ENCODE data around the gene NME4.

Gene NME4

DNA sequence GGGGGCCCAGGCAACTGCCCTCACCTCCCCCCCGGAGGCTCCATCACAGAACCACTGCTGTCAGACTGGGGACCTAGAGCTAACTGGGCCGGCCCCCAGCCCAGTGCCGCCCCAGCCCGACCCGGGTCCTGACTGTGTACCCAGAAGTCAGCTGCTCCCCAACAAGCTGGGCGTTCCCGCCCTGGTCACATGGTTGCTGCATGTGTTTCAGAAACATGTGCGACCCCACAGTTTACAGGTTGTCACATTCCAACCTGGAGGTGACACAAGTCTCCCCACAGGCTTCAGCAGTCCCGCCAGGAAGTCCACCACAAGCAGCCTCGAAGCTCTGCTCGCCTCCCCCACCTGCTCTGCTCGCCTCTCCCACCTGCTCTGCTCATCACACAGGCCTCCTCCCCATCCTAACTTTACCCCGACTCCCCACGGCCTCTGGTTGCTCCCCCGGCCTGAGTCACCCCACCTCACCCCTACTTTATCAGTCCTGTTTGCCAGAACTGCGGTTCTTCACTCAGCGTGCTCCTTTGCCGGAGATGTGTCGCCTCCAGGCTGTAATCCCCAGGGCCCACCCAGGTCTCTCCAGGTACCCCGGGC lies 27.6 kb upstream of the NME4 start:
- H3K4me3 ChIP-seq (ENCODE audit: low read length), result peak overlapping the region; percentile 55; the same call in 1 of the 2 replicates
- no peak for TF ChIP-seq ZNF274 (IDR thresholded peaks at IDR 0.05; ENCODE audit: low read depth, low read length)

DNA sequence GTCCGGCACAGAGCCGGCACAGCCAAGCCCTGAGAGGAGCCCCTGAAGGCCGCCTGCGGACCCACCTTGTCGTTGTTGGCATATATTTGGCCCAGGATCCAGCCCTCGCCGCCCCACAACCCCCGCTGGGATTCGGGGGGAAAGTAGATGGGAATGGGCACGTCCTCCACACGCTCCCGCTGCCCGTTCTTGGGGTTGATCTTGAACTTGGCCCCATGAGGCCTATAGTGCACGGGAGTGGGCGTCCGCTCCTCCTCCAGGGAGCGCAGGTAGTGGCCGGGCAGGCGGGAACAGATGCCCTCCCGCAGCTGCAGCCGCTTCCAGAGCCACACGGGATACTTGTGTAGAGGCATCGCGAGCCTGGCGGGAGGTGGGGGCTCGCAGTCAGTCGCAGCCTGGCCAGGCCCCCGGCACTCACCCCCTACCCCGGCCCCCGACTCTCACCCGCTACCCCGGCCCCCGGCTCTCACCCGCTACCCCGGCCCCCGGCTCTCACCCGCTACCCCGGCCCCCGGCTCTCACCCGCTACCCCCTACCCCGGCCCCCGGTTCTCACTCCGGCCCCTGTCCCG lies 27.0 kb upstream of the NME4 start:
- peak overlapping the region; percentile 55; the same call in 1 of the 2 replicates for H3K4me3 ChIP-seq (ENCODE audit: low read length)
- no peak for TF ChIP-seq ZNF274 (IDR thresholded peaks at IDR 0.05; ENCODE audit: low read depth, low read length)

- H3K4me3 ChIP-seq (ENCODE audit: low read length), result peak within 1 kb of the TSS; percentile 55; the same call in 1 of the 2 replicates
- no peak for TF ChIP-seq ZNF274 (IDR thresholded peaks at IDR 0.05; ENCODE audit: low read depth, low read length)
Observed at GRCh38 chr16:370443-370842, 26.6 kb upstream of the NME4 start, which contains the start of gene MRPL28. Gene MRPL28 (minus strand): TSS chr16:370538. CDS start chr16:370218, 320 bp downstream.

DNA sequence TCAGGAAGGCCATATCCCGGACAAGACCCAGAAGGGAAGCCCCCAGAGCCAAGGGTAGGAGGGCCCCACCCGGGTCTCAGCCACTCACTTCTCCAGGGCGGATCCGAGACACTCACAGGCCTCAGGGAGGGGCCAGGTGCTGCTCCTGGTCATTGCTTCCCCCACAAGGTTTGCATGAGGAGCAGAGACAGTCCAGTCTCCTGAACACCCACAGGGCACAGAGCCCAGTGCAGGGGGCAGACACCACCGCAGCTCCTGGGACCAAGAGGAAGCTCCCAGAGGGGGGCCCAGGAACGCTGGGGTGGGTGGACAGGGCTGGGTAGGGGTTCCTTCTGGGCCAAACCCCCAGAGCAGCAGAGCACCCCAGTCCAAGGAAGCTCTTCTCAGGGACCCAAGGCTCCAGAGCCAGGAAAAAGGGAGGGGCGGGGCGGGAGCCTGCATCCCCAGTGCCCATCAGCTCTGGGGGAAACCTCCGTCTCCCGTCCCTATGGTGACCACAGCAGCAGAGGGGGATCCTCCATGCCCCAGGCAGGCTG lies 26.0 kb upstream of the NME4 start:
- H3K4me3 ChIP-seq (ENCODE audit: low read length), result no peak overlapping the region
- no peak for TF ChIP-seq ZNF274 (IDR thresholded peaks at IDR 0.05; ENCODE audit: low read depth, low read length)

DNA sequence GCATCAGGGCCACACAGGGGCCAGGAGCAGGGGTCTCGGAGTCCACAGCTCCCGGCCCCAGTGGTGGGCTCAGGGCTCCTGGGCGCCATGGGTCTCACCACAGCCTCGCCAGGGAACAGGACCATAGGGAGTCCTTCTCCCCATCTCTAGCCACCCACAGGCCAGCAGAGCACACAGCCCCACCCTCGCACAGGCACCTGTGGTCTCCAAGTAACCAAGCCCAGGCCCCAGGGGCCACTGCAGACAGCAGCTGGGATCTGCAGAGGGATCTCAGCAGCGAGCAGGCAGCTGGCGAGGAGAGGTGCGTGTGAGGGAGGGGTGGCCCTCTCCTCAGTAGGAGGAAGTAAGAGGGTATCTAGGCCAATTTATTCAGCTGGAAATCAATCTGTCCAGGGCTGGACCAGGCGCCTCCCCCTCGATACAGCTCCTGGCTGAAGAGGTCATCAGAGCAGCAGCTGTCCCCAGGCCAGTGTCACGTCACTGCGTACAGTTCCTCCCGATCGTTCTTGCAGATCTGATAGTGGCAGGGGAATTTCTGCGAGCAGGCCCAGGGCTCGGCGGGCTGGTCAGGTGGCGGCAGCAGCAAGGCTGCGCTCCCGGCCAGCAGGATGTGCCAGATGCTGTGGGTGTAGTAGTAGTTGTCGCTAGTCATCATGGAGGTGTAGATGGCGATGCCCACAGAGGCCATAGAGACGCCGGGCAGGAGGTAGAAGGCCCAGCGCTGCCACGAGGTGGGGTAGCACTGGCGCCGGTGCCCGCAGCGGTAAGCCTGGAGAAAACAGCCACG lies 25.3 kb upstream of the NME4 start:
- no peak overlapping the region for H3K4me3 ChIP-seq (ENCODE audit: low read length)
- no peak for TF ChIP-seq ZNF274 (IDR thresholded peaks at IDR 0.05; ENCODE audit: low read depth, low read length)

GRCh38 chr16:372302-372983 lies 24.6 kb upstream of the NME4 start:
- no peak for TF ChIP-seq ZNF274 (IDR thresholded peaks at IDR 0.05; ENCODE audit: low read depth, low read length)
- H3K4me3 ChIP-seq (ENCODE audit: low read length), result no peak overlapping the region

DNA sequence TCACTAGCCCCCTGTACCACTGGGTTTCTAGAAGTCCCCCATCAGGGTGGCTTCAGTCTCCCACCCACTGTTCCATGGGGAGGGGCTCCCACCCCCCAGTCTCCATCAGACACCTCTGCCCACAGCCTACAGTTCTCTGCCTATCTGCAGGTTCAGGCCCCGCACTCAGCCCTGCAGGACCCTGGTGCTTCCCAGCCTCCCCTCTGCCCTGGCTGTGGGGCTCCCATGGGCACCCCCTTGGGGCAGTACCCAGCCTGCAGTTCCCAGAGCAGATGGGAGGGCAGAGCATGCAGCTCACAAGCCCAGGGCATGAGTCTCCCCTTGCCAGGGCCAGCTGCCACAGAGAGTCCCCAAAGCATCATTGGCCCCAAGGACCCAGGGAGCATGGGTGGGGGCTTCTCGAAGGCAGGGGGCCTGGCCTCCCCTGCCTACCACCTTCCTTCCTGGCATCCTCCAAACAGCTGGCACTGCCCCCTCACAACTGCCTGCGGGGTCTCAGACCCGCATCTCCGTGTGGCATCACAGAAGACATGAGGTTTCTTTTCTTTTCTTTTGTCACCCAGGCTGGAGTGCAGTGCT lies 23.9 kb upstream of the NME4 start:
- no peak overlapping the region for H3K4me3 ChIP-seq (ENCODE audit: low read length)
- TF ChIP-seq ZNF274 (IDR thresholded peaks at IDR 0.05; ENCODE audit: low read depth, low read length), result no peak

- TF ChIP-seq ZNF274 (IDR thresholded peaks at IDR 0.05; ENCODE audit: low read depth, low read length), result no peak
- H3K4me3 ChIP-seq (ENCODE audit: low read length), result no peak overlapping the region
Observed at GRCh38 chr16:373848-374615, 23.0 kb upstream of the NME4 start.

DNA sequence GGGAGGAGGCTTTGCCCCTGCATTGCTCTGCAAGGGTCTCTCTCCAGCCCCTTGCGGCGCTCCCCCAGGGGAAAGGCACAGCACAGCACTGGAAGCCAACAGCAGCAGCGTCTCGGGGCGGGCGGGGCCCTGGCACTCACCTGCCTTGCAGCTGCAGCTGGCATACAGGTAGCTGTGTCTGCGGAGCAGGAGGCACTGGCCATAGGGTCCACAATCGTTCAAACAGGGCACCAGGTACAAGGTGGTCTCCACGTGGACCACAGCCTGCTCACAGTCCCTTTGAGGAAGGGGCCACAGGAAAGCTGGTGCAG lies 22.4 kb upstream of the NME4 start:
- no peak for TF ChIP-seq ZNF274 (IDR thresholded peaks at IDR 0.05; ENCODE audit: low read depth, low read length)
- H3K4me3 ChIP-seq (ENCODE audit: low read length), result no peak overlapping the region

- H3K4me3 ChIP-seq (ENCODE audit: low read length), result no peak overlapping the region
- no peak for TF ChIP-seq ZNF274 (IDR thresholded peaks at IDR 0.05; ENCODE audit: low read depth, low read length)
Observed at GRCh38 chr16:375212-375611, 21.8 kb upstream of the NME4 start.

DNA sequence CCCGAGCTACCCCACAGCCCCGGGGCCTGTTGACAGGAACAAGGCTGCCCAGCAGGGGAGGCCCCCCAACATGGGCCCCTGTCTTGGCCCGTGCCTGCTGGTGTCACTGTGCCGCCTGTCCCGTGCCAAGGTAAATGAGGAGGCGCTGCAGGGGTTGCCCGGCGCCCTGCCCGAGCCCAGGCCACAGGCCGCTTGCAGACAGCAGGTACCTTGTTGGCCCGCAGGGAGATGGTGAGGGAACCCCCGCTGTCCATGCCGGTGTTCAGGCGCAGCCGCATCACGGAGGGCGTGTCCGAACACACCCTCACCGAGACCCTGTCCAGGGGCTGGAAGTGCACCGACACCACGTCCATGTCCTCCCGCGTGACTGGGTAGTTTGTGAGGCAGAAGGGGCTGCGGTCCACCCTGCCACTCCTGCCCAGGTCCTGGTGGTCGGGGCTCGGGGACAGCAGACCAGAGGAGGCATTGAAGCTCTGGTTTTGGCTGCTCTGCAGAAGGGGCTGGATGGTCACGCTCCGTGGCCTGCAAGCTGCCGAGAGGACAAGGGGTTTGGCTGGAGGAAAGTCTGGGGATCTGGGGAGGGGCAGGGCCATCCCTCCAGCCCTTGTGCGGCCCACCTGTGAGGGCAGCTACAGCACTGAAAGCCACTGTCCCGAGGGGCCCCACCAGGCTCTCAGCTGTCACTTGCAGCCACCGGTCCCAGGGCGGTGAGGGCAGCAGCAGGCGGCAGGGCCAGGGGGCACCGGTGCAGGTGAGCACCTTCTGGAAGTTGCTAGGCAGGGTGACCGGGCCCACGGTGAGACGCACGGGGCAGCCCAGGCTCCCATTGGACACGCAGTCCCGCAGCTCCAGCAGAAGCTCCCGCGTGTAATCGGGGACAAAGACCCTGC lies 20.8 kb upstream of the NME4 start:
- no peak for TF ChIP-seq ZNF274 (IDR thresholded peaks at IDR 0.05; ENCODE audit: low read depth, low read length)
- H3K4me3 ChIP-seq (ENCODE audit: low read length), result no peak overlapping the region

GRCh38 chr16:376817-377418 lies 20.1 kb upstream of the NME4 start:
- no peak overlapping the region for H3K4me3 ChIP-seq (ENCODE audit: low read length)

More at GRCh38 chr16:376817-377418, 20.1 kb upstream of the NME4 start:
- no peak for TF ChIP-seq ZNF274 (IDR thresholded peaks at IDR 0.05; ENCODE audit: low read depth, low read length)
